ENCODE results near the gene SH3BP5.

SH3BP5 gene

DNA sequence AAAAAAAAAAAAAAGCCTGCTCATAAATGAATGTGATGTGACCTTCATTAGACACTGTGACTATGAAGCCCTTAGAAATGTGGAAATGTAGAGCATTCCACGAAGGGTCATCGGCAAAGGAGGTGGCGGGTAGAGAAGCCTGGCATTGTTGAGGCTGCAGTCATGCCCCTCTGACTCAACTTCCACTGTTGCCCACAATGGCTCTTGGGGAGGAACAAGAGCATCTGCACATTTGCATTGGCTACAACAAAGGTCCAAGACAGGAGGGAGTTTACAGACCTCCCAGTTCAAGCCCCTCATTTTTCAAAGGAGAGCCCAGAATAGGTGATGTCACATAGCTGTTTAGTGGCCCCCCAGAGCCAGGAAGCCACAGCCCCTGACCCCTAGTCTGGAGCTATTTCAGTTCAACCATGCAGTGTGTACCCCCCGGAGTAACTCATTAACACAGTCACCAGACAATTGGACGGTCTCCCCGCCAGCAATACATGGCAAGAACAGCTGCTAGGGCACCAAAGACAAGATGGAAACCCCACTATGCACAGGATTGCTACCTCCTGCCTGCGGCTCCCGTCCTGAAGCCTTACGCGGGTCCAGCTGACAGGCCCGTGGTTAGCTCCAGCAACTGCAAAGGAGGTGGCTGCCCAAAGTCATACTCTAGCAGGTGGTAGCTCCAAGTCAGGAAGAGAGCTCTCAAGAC, 56.2 kb downstream of the SH3BP5 start:
- DNase-seq (ENCODE audit: low read depth) = no peak

DNA sequence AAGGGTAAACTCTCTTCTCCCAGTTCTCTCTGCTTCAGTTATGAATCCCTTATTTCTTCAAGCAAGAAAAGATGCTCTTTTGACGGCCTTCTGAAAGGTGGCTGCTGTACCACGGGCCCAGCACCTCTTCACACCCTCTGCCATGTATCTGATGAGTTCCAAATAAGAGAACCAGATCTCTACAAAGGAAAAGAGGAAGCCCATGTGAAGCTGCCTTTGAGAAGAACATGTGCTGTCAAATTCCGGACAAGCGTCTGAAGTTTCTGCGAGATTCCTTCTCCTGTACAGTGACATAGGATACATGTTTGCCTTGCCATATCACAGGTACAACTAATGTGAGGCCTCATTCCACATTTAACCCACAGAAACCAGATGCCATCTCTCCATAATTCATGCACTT, 59.2 kb downstream of the SH3BP5 start:
- no peak for DNase-seq (ENCODE audit: low read depth)

DNA sequence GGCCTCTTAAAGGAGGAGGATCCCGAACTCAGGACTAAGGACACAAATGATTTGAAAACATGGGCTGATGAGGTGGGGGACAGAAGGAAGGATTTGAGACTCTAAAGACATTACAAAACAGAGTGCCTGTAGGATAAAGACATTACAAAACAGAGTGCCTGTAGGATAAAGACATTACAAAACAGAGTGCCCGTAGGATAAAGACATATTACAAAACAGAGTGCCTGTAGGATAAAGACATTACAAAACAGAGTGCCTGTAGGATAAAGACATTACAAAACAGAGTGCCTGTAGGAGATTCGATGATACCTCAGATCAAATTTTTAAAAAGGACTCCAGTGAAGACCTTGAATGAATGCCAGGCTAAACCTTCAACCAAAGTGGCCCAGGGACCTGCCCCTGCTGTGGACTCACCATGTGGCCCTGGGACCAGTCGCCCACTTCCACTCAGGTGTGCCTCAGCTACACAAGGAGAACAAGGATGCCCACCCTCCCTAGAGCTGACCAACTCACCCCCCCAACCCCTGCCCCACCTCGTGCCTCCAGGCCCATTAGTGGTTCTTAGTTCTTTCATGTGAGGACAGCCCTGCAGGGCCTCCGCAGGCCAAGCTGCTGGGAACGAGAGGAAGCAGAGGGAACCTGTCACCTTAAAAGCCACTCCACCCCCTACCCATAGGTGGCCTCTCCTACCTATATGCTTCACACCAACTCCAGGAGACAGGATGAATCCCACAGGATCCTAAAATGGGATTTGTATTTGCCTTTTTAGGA, 59.8 kb downstream of the SH3BP5 start:
- DNase-seq (ENCODE audit: low read depth) = no peak

DNA sequence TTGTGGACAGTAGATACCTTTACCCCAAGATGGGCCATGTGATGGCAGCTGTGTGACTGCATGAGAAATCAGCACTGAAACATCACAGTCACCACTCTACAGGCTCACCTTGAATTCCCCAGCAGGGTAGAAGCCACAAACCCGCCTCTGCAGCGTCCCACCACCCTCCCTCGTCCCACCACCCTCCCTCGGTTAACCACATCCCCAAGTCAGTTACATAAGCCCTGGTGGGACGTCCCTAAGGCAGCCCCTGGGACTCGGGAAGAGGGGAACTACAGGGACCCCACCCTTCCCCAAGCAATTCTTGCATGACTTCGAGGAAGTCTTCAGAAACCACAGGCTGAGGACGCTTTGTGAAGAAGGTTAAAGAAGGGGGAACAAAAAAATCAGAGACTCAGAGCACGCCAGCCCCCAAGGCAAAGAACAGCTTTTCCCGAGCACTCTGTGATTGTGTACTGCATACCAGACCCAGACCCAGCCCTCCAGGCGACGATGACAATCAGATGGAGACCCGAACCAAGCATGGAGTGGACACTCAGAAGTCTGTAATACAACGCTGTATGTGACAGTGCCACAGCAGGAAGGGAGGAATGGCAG, 60.5 kb downstream of the SH3BP5 start:
- DNase-seq (ENCODE audit: low read depth) = peak; percentile 62

DNA sequence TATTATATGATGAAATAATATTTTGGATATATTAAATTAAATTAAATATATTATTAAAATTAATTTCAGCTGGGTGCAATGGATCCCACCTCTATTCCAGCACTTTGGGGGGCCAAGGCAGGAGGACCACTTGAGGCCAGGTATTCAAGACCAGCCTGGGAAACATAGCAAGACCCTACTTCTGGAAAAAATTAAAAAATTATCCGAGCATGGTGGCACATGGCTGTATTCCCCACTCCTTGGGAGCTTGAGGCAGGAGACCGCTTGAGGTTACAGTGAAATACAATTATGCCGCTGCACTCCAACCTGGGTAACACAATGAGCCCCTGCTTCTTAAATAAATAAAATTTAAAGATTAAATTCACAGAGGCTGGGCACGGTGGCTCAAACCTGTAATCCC, 61.4 kb downstream of the SH3BP5 start:
- no peak for DNase-seq (ENCODE audit: low read depth)

DNA sequence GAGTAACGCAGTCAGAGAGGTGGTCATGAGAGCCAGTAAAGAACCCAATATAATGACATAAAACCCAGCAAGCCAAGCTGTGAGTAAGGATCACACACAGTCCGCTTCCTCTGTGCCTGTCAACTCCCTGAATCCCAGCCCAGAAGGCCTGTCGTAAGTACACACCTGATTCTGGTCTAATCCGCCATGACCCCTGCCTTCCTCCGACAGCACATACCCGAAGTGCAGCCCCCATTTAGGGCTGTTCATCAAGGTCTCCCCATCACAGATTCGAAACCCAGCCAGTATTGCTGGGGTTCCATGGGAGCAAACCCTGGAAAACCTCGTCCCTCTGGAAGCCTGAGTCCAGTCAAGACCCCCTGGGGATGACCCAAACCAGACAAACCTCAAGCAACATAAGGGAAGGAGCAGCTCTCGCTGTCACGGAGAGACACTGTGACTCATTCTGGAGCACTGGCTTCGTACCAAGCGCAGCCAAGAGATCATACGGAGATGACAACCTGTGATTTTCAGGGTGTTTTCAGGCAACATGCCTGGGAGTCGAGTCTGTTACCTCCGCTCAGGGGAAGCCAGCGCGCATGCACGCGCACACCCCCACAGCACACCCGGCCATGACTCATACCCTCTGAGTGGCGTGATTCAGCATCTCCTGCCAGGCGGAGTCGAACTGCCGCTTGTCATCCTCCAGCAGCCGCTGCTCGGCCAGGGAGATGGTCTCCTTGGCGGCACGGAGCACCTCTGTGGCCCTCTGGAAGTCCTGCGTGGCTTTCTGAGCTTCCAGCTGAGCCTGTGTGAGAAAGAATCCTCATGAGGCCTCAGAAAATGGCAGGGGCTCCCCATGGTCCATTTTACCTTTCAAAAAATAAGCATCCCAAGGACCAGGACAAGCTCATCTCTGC, 63.0 kb downstream of the SH3BP5 start:
- DNase-seq (ENCODE audit: low read depth) = peak; percentile 73

DNA sequence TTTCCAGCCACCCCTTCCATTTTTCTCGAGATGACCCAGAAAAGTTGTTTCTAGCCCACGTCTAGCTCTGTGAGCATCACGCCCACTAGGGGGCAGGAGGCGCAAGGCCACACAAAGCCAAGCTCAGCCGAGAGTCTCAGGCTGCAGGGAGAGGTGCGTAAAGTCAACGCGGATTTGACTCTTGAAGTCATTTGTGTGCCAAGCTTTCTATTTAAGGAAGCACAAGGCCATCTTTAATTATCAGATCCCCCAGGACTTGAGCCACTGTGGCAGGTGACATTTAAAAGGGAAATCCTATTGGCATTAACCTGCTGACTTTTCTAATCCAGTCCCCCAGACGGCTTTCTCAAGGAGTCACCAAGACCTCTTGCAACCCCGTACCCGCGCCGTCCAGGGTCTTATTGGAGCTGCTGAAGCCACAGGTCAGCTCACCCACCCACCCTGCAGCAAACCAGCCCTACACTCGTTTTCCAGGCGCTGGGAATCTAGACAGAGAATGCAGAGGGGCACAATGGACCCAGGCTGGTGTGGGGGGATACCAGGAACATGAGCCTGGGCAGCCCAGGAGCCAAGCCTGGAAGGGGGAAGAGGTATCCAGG, 64.3 kb downstream of the SH3BP5 start:
- DNase-seq (ENCODE audit: low read depth) = peak; percentile 79

DNA sequence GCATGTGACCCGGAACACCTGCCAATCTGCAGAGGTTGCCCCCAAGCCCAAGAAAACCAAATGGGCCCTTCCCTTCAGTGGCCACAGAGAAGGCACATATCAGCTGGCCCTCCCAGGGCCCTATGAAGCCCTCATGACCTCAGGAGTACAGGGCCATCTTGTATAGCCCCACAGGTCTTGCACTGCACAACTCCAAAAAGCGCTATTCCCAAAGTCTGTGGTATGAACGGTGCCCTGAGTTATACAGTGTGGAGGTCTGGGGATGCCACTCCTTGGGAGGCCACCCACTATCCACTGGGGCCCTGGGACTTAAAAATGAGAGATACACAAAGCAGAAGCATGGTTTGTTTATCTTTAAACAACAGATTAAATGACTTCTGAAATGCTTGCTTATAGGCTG, 64.9 kb downstream of the SH3BP5 start:
- DNase-seq (ENCODE audit: low read depth) = no peak

DNA sequence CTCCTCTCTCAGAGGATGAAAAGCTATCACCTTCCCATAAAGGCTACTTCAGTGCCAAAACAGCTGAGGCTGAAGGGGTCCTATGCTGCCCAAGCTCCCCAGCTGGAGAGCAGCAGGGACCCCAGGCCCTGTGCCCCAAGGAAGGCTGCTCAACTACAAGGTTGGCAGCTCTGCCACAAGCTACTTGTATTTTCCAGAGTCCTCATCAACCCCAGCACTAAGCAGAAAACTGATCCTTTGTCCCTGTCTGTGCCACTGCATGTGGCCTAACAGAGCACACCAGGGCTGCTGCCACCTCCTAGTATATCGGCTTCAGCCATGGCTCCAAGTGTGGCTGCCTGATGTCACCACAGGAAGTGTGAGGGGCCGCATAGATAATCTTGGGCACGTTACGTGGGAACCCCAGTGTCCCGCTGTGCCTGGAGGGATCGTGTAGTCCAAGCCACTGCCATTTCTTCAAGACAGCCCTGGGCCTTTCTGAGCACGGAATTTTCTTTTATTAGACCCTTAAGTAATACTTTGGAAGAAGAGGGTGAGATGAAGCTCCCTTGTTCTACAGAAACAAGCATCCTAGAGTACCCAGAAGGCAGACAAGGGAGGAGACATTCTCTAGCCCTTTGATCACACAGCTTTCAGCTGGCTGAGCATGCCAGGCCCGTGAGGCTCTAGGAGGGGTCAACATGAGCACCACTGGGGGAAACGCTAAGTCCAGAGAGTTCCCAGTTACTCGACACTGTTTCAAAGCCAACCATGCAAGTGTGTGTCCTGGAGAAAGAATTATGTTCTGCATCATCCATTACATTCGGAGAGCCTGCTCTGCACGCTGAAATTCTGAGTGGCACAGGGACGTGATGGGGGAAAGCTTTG, 65.6 kb downstream of the SH3BP5 start:
- DNase-seq (ENCODE audit: low read depth) = no peak

DNA sequence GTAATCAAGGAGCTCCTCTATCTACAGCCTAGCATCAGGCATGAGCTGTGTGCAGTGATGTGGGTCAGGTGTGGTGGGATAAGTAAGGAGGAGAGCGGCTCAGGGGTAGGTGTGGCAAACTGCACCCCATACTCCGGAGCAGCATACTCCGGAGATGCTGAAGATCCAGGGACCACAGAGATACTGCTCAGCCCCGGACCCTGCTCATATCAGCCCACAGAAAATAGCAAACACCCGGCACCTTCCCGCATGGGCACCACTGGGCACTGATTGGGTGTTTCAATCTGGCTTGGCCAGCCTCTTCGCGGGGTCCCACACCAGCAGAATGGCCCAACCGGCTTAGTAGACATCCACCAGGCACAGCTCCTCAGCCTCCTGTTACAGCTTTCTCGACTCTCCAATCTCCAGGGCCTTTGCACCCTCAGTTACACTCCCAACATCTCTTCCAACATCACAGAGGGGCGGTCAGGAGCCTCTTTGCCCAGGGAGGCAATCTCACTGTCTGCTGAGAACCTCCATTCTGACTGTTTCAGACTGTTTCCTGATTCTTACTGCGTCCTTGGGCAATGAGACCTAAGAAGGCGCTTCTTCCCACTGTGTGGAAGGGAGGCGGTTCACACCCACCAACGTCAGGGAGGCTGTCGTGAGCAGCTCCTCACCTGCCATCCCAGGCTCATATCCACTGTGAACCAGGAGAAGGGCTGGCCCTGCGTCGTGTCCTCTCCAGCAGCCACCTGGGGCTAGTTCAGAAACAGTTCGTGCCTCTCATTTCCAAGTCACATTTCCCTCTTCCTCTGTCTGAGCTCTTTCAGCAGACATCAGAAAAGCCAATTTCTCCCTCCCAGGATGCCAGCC, 66.5 kb downstream of the SH3BP5 start:
- DNase-seq (ENCODE audit: low read depth) = no peak

DNA sequence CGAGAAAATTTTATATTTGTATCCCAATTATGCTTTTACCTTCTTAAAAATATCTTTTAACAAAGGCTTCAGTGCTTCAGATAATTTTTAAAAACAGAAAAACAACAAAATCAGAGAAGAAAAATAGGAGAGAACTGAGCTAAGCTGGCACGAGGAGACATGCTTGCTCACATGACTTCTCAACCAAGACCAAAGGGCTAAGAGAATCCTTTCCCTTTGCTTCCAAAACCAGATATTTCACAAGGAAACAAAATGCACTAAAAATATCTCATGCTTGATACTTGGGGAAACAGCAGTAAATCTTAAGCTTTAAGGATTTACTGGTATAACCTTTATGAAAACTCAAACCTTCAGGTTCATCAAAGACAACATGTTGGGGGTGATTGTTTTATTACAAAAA, 67.9 kb downstream of the SH3BP5 start:
- no peak for DNase-seq (ENCODE audit: low read depth)

DNA sequence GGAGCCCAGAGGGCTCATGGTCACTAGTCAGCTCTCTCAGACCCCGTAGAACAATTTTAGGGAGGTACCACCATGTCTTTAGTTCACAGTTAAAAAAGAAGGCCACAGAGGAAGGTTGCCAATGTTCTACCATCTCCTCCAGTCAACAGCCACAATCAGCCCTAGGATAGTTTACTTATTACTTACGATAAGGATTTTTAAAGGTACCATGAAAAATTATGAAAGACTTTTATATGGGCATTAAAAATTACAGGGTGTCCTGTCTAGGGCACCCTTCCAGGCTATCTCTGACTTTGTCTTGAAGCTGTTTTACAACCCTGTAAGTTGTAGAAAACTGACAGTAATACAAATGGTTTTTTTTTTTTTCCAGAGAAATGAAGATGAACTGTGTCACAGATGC, 68.5 kb downstream of the SH3BP5 start:
- DNase-seq (ENCODE audit: low read depth) = no peak

DNA sequence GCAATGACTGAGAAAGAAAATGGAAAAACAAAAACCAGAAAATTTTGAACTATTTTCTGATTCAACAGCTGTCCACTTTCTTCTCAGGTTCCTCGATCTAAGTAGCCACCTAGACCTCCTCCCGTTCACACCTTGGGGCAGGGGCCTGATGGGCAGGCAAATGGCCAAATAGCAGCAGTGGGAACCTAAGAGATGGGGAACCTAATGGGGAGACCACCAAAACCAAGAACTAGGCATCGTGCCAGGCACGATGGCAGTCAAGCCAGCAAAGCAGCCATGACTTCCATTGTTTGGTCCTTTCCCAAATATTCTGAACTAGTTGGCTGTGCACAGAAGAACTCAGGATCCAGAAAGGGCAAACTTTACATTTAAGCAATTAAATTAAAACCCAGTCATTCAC, 69.3 kb downstream of the SH3BP5 start:
- no peak for DNase-seq (ENCODE audit: low read depth)

DNA sequence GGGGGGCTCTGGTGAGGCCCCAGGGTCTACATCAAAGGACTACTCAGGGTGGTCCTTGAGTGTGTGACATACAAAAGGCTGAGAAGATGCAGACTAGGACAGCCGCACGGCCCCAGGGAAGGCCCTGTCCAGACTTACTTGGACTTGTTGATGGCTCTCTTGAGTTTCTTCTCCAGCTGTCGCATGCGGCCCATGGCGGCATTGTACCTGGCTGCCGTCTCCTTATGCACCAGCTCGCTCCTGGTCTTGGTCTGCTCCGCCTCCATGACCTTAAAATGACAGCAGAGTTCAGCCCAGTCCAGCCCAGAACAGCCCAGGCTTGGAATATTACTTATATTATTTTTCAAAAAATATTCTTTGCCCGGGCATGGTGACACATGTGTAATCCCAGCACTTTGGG, 70.4 kb downstream of the SH3BP5 start:
- no peak for DNase-seq (ENCODE audit: low read depth)

DNA sequence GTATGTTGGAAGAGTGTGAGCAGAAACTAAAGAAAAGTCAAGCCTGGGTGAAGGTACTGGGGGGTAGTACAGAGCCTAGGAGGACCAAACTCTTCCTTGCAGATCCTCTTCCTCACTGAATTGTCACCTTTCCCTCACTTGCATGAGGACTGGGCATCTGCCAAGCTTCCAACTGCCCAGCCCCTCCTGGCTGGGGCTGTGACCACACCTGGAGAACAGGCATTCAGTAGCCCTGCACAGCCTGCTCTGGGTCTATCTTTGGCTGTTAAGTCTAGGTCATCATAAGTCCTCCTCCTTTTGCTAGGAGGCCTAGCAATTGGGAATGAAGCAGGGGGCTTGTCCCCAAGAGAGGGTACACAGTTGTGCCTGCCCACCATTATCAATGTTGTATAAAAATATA, 71.1 kb downstream of the SH3BP5 start:
- DNase-seq (ENCODE audit: low read depth) = no peak

DNA sequence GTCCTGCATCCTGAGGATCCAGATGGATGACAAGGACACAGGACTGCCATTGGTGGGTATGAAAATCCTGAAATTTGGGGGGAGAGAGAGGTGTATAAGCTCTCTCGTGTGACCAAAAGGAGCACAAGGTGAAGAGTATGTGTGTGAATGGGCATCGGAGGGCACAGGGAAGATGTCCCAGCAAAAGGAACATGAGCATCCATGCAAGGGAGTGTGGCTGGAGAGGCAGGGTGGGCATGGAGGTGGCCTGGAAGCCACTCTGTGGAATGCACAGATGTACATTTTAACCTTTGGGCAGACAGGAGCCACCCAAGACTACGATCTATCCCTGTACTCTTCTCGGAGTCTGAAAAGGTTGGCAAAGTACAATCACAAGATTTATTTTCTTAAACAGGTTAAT, 71.9 kb downstream of the SH3BP5 start:
- DNase-seq (ENCODE audit: low read depth) = no peak

DNA sequence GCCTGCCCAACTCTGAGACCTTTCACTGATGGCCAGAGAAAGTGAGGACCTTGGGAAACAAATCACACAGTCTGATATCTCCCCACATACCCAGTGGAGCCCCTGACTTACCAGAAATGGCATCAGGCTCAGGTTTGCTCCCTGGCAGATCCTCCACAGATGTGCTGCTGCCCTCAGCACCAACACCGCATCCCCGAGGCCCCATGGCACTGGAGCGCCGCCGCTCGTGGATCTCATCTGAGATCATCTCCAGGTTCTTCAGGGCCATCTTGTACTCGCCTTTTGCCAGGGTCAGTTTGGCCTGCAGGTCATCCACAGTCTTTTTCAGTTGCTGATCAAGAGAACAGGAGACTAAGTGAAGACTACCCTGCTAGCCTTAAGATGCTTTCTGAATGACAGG, 73.7 kb downstream of the SH3BP5 start:
- DNase-seq (ENCODE audit: low read depth) = no peak

DNA sequence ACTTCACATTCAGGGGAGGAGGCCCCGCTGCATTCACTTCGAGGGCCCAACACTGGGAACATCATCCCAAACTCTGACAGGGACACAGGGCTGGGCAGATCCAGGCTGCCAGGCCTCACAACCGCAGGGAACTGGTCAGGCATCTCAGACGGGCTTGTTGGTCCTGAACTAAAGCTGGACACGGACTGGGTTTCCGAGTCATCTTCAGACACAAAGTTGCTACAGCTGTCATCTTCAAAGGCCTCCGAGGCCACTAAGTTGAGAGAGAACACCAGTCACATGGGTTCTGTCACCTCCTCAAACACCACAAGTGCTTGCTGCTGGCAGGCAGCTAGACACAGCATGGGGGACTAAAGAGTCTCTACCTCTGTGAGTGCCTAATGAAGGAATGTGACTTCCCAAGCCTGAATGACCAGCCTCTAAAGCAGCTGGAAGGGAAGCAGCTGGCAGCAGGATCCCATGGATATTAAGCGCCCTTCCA, 75.5 kb downstream of the SH3BP5 start:
- DNase-seq (ENCODE audit: low read depth) = no peak

DNA sequence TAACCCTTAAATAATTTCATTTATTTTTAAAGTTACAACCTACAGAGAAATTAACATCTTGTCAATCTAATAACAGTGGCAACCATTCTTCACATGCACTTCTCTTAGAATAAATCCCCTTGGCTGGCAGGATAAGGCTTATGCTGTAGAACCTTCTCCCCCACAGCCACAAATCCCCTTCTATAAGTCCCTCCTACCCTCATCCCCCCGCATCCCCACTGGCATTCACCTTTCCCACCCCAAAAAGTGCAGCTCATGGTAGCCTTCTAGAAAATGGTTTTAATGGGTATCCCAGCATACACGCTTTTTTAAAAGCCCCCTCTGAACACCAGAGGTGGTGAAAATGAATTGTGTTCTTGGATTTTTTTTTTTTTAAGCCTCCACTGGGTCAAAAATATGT, 77.2 kb downstream of the SH3BP5 start:
- DNase-seq (ENCODE audit: low read depth) = no peak

All from activated T-cell treated with anti-CD3 and anti-CD28 coated beads for 1 hour (primary cell).